LNCaP clone FGC (cell line): Measurements from ENCODE around the gene ADD3.

Experiments
- DNase-seq: peaks from one replicate; pipeline ENCODE4 v3.0.0-alpha.2; 2011; ENCODE audit warnings: low read depth
- H3K4me3 ChIP-seq: 2 replicates; pipeline ENCODE4 v1.5.1; 2011; ENCODE audit warnings: mild to moderate bottlenecking, low read depth, low read length, control low read depth
- CTCF ChIP-seq: IDR thresholded peaks from 2 replicates; pipeline ENCODE4 v1.5.1; 2012; ENCODE audit warnings: mild to moderate bottlenecking; ENCODE audit not compliant: control insufficient read depth, insufficient read depth; ENCODE audit errors: extremely low read depth

ADD3 gene

GRCh38 chr10:110184398-110184797 is 176.6 kb downstream of the ADD3 start:
- no peak overlapping the region for H3K4me3 ChIP-seq
- DNase-seq, result no peak
- no peak for TF ChIP-seq CTCF
